ENCODE measurements around the gene HSPBP1.
A peak's percentile ranks its signal among the peaks of the same experiment; 100 is the strongest.

HSPBP1 gene

GRCh38 chr19:55273978-55274707 is 5.8 kb downstream of the HSPBP1 start:
- DNase-seq = no peak

- DNase-seq = no peak
Measured at GRCh38 chr19:55272142-55272541, 7.8 kb downstream of the HSPBP1 start.

DNA sequence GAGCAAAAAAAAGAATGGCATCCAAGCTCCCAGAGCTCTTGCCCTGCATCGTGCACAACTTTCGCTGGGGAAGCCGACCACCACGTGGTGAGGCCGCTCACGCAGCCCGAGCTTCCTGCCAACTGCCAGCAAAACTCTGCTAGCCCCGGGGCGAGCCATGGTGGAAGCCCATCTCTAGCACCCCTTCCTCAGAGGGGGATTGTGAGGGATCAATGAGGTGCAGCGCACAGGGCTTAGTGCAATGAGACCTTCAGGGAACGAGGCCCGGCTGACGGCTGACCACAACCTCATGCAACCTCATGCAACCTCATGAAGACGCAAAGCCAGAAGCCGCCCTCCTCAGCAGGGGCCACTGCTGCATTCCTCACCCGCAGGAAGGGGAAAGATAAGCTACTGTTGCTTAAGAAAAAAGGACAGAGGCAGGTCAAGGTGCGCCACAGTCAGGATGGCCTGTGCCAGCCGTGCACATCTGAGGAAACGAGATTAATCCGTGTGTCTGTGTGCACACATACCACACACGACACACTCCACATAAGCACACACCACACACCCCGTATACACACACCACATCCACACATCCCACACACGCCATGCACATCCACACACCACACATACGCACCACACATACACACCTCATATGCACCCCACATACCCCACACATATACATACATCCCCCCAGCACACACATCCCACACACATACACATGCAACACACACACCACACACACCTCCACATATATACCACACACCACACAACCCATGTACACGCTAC is 9.6 kb downstream of the HSPBP1 start:
- no peak for DNase-seq

DNA sequence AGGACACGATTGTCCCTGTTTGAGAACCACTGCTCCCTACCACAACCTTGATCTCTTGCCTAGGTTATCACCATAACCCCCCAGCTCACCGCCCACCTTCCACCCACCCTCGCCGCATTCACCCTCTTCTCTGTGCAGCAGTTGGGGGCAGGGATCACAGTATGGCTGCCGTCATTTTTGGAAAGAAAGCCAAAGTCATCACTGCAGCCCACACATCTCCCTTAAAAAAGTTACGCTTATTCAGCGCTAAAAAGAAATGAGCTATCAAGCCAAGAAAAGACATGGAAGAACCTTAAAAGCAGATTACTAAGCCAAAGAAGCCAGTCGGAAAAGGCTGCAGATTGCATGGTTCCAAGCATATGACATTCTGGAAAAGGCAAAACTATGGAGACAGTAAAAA is 10.6 kb downstream of the HSPBP1 start:
- DNase-seq = no peak

- DNase-seq = no peak
Measured at GRCh38 chr19:55266840-55267239, 13.1 kb downstream of the HSPBP1 start.

DNA sequence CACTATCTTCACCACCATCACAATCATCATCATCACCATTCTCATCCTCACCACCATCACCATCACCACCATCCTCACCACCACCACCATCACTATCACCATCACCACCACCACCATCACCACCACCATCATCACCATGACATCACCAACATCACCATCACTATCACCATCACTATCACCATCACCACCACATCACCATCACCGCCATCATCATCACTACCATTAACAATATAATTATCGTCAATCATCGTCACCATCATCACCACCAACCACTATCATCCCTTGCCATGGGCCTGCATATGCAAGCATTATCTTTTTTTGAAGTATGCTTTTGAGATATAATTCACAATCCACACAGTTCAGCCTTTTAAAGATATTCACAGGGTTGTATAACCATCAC is 13.5 kb downstream of the HSPBP1 start:
- no peak for DNase-seq

GRCh38 chr19:55265723-55266386 is 14.1 kb downstream of the HSPBP1 start:
- DNase-seq = no peak

DNA sequence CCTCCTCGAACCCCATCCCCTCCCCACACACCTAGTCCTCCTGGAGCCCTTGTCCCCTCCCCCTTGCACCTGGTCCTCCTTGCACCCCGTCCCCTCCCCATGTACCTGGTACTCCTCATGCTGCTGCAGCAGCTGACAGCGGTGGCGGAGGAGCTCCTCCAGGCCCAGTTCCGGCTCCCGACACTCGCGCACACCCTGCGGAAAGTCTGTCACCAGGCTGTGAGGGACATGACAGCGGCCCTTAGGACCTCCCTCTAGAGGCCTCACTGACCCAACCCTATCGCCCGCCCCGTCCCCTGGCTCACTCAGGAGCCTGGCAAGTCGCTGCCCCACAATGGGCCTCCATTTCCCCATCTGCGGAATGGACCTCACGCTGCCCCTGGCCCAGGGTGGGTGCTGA is 14.7 kb downstream of the HSPBP1 start:
- no peak for DNase-seq

DNA sequence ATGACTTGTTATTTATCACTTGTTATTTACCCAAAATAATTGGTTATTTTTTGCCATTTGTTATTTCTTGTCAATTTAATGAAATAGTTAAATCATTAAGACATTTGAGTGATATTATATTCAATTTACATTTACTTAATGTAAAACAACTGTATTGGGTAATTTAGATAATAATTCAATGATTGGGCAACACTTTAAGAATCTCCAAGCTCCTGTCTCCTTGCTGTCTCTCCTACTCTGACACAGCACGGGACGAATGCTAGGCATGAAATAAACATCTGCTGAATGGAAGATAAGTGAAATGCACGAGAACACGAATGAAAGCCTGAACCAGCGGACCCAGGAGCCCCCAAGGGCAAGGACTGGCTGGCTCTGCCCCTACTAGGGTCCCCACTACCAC is 15.4 kb downstream of the HSPBP1 start:
- DNase-seq = no peak

GRCh38 chr19:55262359-55262758 is 17.6 kb downstream of the HSPBP1 start:
- no peak for DNase-seq

DNA sequence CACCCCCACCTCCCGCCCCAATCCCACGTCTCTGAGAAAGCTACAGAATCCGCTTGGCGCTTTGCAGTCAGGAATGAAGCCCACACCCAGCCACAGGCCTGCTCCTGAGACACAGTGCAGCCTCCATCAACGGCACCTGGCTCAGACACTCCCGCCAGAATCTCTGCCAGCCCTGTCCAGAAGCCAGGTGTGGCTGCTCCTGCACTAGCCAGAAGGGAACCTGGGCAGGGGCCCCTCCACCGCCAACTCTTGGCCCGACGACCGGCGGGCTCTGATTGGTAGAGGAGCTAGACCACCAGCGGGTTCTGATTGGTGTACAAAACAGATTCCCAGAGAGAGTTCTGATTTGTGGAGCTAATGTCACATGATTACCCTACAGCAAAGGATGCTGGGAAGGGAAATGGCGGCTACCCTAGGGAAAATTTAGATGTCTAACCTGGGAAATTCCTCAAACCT is 18.2 kb downstream of the HSPBP1 start:
- DNase-seq = no peak

- no peak for DNase-seq
Measured at GRCh38 chr19:55259540-55260210, 20.2 kb downstream of the HSPBP1 start.

GRCh38 chr19:55258828-55259539 is 20.9 kb downstream of the HSPBP1 start, which contains the start of gene PPP6R1:
PPP6R1 (minus strand) TSS chr19:55259017; CDS start chr19:55247103, 11,914 bp downstream.
- DNase-seq = peak; percentile 97

- no peak for DNase-seq
Measured at GRCh38 chr19:55258476-55258827, 21.5 kb downstream of the HSPBP1 start.

- no peak for DNase-seq
Measured at GRCh38 chr19:55257461-55258420, 22.2 kb downstream of the HSPBP1 start.

- no peak for DNase-seq
Measured at GRCh38 chr19:55256562-55257460, 23.1 kb downstream of the HSPBP1 start.

DNA sequence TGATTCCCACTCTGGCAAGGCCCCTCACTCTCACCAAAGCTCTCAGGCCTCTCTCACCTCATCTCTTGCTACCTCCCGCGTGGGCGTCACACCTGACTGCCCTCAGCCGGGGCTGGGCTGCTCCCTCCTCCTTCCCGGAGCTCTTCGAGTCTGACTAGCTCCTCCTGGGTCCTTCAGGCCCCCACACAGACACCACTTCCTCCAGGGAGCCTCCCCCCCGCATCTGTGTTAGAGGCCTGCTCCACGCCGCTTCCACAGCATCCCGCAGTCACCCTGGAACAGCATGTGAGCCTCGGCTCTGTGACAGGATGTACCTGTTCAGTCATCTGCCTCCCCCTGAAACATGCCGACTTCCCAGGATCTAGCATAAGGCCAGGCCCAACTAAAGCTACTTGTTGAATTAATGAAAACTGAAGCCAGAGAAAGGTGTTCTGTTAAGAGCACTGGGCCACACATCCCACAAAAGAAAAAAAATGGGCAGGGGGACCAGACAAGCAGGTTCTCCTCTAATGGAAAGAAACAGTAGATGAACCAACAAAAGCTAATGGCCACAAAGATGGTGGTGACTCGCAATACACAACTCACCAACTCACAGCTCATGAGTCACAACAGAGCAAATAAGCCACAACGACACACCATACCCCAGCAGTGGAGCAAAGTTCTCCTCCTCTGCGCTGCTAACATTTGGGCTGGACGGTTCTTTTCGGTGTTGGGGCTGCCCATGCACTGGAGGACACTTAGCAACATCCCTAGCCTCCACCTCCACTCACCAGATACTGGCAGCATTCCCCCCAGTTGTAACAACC is 24.1 kb downstream of the HSPBP1 start:
- DNase-seq = no peak

GRCh38 chr19:55254625-55254977 is 25.3 kb downstream of the HSPBP1 start:
- DNase-seq = no peak

All from GOT3 (cell line).